GM21423 (cell line): ENCODE measurements around the gene XIRP2.

Experiments
- ATAC-seq: cut with Tn5 transposase; IDR thresholded peaks from one replicate; pipeline ENCODE4 v1.9.1; 2021; ENCODE audit warnings: mild to moderate bottlenecking, moderate library complexity; ENCODE audit not compliant: unreplicated experiment

Gene XIRP2

GRCh38 chr2:167133614-167134013 is 245.3 kb downstream of the XIRP2 start:
- no peak for ATAC-seq

DNA sequence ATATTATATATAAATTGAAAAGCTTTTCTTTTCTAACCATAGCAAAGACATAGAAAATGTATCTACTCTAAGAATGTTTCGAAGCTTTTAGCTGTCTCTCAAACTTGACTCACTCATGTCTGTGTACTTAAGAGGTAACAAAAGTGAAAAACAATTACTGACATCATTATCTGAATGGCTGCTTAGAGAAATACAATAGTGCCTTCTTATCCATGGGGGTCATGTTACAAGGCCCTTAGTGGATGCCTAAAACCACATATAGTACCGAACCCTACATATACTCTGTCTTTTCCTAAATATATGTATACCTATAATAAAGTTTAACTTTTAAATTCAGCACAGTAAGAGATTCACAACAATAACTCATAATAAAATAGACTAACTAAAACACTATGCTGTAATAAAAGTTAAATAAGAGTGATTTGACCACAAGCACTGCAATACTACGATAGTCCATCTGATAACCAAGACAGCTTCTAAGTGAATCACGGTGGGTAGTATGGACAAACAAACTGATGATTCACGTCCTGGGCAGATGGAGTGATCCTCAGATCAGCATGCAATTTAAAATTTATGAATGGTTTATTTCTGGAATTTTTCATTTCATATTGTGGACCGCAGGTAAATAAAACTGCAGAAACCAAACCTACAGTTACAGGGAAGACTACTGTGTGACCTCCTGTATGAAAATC is 246.2 kb downstream of the XIRP2 start:
- no peak for ATAC-seq

DNA sequence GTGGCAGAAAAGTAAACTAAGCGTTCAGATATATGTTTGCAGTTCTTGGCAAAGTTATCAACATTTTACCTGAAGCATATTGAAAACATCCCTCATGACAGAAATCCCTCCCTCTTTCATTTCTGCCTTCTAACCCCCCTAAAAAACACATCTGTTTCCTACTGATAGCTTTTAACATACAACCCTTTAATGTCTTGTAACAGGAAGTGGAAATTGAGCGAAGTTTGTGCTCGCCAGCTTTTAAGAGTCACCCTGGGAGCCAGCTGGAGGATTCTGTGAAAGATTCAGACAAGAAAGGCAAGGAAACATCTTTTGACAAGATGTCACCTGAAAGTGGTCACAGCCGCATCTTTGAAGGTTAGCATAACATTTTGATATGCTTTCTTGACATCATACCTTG is 247.4 kb downstream of the XIRP2 start:
- no peak for ATAC-seq

DNA sequence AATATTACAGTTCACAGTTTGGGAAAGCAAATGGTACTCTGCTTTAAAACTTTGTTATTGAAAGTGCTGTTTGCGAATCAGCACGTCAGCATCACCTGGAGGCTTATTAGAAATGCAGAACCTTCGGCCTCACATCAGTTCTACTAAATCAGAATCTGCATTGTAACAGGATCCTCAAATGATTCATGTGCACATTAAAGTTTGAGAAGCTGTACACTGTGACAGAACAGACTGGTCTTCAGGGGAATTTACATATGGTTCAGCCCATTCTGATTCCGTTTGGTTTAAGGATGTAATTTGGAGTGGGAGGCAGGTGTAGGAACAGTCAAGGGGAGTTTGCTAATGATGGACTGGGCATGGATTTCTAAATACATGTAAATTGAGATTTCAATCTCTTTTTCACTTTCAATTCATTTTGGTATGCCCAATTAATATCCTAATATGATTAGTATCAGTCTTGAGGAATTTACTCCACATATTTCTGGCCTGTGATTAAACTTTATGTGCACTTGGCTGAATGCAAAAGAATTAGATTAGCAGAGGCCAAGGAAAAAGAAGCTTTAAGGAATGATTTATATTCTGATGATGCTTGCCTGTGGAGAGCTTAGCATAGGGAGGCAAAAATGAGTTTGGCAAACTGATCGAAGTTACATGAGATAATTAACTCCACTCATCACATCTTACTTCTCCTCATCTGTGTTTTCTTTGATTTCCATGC is 248.8 kb downstream of the XIRP2 start:
- no peak for ATAC-seq

DNA sequence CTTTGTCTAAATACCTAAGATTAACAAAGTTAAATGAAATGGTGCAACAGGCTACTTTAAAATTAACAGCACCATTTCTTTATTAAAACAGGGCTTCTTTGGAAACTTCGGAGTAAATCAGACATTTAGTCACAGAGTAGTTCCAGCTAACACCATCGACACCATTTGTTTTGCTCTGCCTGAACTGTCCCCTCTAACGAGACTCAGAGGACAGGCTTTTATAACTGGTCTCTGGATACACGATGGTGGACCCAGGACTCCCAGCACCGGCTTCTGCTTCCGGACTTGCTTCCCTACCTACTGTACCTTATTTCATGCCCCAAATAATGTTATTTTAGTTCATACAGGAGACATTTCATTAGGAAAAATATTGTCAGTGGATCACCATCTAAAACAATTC is 252.1 kb downstream of the XIRP2 start:
- no peak for ATAC-seq

DNA sequence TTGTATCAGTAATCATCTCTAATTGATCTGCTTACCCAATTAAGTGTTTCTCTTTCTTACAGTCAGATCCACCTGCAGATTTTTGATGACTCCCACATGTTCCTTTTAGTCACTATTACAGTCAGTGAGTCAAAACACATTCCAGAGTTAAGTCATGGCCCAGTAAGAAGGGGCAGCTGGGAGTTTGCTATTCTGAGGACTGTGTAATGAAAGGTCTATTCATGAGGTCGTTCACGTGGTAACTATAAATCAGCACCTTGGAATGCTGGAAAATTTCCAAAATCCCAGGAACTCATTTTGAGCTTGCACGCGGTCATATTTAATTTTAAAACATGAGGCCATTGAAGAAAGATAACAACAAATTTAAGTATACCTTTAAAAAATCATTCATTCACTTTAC is 252.5 kb downstream of the XIRP2 start:
- ATAC-seq: no peak

GRCh38 chr2:167142554-167142953 is 254.3 kb downstream of the XIRP2 start:
- ATAC-seq: no peak

- no peak for ATAC-seq
Observed at GRCh38 chr2:167144179-167144898, 256.1 kb downstream of the XIRP2 start.

DNA sequence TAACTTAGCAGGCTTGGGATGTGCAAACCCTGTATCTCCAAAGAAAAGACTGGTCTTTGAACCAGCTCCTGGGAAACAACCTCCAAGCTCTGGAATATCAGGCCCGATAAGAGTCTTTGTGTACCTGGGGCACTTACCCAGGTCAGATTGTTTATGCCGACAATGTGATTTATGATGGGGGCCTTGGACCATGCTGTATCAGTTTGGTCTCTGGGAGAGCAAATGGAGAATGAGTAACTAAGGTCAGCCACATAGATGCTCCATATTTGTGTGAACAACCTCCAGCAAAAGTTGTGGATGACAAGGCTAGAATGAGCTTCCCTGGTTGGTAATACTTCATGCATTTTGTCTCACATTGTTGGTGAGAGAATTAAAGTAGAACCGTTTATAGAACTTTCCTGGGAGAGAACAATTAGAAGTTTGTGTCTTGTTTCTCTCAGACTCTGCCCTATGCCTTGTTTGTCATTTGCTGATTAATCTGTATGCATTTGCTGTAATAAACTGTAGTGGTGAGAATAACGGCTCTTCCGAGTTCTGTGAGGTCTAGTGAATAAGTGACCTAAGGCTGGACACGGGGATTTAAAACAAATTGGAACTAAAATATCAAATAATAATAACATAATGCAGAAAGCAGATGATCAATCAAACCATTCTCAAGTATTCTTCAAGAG is 259.1 kb downstream of the XIRP2 start:
- ATAC-seq: no peak

DNA sequence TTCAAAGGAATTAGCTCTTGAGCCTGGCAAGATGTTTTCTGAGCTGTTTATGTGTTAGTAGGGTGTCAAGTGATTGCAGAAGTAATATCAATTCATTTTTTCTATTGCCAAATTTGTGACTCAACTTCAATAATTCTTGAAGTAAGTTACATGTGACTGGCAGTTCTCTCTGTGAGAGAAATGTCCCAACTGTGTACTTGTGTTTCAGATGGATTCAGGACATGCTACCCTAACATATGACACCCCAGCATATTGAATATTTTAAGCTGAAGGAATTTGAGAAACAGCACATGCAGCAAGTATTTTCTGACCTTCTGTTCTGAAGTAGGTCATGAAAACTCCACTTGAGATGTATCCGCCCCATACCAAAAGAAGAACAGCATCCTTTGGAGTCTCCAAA is 263.6 kb downstream of the XIRP2 start:
- no peak for ATAC-seq

DNA sequence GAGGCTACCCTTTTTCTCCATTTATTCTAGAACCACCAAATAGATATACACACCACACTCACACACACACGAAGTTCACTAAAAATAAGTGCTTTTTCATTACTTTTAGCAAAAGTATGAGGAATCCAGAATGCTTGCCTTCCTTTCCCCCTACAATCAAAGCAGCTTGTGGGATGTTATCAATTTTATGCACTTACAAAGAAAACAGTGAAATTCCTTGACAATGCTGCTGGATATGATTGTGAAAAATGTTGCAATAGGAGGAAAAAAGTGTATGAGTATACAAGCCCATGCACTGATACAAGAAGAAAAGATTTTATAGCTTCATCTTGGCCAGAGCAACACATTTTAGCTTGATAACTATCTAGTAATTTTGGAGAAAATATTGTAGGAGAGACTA is 269.2 kb downstream of the XIRP2 start:
- no peak for ATAC-seq

- ATAC-seq: no peak
Observed at GRCh38 chr2:167177196-167177595, 288.9 kb downstream of the XIRP2 start.

DNA sequence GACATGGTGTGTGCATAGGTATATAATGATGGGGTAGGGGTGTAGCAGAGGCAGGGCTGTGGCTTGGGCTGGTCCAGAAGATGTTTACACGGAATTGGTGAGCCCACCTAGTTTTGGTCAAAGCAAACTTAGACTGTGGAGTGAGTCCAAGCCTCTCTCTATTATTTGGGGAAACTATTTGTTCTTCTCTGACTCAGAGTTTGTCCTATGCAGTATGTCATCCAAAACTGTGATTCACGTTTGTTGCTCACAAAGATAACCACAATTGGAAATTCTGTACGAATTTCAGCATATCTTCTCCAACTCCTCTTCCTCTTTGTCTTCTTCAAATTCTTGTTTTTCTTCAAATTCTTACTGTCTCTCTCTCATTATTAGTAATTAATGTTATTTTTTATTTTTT is 292.9 kb downstream of the XIRP2 start:
- ATAC-seq: no peak

GRCh38 chr2:167181688-167182087 is 293.4 kb downstream of the XIRP2 start:
- no peak for ATAC-seq

DNA sequence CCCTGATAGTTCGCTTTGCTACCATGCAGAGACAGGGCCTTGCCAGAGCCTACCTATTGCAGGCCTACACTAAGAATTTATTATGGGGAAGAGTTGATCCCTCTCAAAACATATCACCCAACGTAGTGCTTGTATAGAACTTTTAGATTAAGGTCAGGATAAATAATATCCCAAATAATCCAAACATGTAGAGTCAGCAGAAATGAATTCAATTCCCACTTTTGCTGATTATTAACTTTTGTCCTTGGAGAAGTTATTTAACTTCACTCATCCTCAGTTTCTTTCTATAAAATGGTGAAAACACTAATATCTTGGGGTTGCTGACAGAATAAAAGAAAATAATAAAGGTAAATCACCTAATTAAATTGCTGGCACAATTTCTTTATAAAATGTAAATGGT is 294.1 kb downstream of the XIRP2 start:
- no peak for ATAC-seq

DNA sequence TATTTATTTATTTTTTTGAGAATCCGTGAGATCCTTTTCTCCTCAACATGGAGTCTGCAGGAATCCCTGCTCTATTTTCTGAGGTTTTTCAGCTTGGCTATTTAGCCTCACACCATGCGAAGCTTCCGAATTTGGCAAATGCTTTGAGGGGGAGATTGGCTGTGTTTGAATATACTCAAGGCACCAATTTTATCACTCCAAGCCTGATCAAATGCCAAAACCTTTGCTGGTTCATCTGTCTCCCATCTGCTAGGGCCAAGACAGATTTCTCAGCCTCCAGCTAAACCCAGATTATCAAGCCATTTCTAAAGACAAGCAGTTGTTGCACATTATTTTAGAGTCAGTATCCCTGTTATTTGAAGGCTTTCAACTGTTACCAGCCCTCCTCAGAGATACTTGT is 295.7 kb downstream of the XIRP2 start:
- no peak for ATAC-seq

DNA sequence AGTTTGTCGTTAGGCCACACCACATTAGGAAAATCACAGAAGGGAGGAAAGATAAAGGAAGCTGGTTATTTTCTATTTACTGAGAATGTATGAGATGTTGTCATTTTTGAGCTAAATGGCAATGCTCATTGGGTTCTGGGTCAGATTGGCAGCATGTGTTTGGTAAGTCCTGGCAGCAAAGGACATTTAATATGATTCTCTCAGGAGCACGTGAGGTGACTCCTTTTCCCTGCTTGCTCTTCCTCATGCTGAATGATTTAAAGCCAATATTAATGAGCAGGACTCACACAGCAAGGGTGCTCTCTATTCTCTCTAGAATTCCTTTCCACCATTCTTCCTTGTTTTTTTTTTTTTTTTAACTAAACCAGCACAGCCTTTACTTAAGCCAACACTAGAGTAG is 298.2 kb downstream of the XIRP2 start:
- no peak for ATAC-seq

DNA sequence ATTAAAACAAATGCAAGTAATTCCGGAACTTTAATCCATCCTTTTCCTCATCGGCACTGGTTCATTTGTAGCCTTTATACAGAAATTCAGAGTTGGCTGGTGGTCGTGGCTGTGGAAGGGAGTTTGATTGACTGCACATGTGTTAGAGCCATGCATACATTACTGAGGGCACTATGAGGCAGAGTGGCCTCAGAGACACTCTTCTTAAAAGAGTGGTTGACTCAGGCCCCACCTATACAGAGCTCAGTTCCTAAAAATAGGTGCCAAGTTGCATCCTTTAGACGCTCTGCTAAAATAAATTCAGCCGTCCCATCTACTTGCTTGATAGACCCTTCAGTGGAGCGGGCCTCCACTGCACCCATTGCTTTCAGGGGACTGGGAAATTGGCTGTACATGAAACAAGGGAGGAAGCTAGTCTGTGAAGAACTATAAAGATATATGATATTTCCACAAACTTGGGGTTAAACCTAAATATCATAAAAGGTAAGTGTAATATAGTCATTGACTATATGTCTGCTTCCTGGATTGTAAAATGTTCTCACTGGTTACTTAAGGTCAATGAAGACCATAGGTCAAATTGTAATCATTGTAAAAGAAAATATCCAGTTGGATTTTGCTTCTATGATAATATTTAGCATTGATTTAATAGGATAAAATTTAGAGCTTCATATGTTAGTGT is 298.9 kb downstream of the XIRP2 start:
- no peak for ATAC-seq

DNA sequence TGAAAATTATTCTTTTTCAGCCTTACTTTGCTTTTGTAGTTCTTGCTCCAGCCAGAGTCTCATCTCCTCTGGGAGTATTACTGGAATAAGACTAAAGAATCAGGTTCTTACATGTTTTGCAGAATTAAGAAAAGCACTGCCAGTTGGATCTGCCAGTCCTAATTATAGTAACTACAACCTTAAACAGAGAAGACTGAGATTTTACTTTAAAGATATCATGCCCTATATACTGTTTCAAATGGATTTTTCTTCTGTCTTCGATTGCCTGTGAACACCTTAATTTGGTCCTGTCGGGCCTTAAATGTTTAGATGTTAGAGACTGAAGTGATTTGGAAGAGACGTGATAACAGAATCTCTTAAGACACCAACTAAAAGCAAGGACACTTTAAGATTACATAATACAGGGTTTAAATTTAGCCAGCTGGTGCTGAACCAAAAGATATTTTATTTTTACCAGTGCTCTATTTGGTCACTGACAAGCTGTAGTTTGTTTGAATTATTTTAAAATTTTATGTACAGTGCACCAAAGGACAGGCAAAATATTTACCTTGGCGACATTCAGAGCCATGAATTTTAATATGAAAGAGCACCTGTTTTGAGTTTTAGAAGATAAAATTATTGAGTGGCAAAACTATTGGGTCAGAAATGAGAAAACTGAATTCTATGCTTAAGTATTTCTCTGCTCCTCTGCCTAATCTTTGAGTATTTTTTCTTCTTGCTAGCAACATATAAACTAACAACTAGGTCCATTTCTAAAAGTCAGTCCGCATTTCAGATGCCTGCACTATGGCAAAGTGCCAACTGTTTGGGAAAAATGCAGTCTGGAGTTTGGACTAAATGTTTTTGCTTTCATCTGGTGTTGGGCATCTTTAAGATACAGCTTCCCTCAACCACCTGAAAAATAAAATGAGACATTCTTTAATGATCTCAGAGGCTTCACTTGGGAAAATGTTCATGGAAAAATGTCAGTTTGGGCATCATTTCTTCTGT is 300.0 kb downstream of the XIRP2 start:
- no peak for ATAC-seq

DNA sequence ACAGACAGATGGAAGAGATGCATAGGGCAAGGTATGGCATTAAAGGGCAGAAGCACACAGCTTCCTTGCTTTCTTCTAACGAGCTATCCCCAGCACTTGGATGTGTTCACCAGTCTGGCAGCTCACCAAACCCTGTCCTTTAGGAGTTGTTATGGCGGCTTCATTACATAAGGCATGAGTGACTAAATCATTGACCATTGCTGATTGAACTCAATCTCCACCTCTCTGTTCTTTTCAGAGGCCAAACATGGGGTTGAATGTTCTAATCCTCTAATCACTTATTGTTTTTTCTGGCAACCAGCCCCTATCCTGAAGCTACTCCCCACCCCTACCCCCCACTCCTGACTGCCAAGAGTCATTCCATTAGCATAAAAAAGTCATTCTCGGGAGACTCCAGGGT is 301.8 kb downstream of the XIRP2 start:
- no peak for ATAC-seq
